Activated CD8-positive, alpha-beta memory T cell treated with anti-CD3 and anti-CD28 coated beads for 36 hours (primary cell): Measurements from ENCODE around the gene FAM193A. TPM values are rescaled to one million over a fixed set of nuclear protein-coding genes. Genes with fewer than 3 reads are reported as not detected.
"Not testable (repeated sequence)": the region's sequence is repeated elsewhere in the genome, so short reads cannot be mapped to it uniquely, and the experiment has no call there.

Experiments
- CTCF ChIA-PET: fragments of 350-600 bp; sonication (Branson Sonifier 250); formaldehyde crosslinking; loops from one replicate; lab custom pipeline; 2021; ENCODE audit warnings: antibody characterized with exemption; lab: Charles Lee
- POLR2A ChIA-PET: fragments of 350-600 bp; sonication (Branson Sonifier 250); formaldehyde crosslinking; loops from one replicate; lab custom pipeline; 2021; ENCODE audit warnings: antibody characterized with exemption; lab: Charles Lee
- total RNA-seq, 2 experiments: library from RNA; stranded (reverse); gene quantifications; one replicate each; pipeline ENCODE4 v1.2.3, GENCODE V29; 2021

FAM193A gene
- total RNA-seq, 2 experiments from 2014 or later: 21.1 to 21.4 TPM

DNA sequence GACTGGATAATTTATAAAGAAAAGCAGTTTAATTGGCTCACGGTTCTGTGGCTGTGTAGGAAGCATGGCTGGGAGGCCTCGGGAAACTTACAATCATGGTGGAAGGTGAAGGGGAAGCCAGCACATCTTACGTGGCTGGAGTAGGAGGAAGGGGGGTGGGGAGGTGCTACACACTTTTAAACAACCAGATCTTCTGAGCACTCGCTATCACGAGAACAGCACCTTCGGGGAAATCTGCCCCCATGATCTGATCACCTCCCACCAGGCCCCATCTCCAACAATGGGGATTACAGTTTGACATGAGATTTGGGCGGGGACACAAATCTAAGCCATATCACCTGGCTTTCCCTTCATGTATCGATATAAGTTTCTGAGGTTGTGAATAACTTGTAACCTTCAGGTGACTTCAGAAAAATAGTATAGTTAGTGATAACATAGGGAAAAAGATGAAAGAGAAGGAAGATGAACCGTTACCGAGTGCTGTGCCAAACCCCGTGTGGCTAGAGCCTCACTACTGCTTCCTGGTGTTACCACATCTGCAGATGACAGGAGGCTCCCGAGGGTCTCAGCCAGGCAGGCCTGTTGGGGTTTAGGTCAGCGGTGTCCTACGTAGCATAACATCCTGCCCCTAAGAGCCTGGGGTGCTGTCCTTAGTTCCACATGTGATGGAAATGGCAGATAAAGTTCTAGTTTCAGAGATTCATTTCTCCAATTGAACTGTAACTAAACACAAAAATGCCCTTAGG lies 116.1 kb downstream of the FAM193A start:
- POLR2A ChIA-PET: no interaction called here
- CTCF ChIA-PET: no interaction called here

DNA sequence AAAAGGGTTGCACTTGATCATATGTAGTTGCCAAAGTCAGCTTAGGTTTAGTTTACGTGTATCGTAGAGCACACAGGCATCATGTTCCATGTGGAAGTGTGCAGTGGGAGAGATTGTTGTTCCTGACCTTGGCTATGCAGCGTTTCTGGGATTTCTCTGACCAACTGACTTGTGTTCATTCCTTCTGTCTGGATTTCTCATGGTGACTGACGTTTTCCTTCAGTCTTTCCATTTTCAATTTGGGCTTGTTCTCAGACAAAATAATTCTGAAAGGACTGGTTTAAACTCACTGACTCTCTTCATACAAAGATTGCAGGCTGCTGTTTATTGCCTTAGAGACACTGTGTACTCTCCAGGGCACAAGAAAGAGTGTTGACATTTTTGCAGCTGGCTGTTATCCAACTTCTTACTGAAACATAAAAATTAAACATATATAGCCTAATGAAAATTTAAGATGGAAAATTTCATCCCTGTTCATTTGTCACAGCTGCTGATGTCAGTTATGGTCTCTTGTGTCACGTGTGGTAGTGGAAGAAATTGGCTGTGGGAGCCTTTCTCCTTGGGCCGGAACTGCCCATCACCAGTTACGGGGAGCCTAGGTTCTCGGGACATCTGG lies 124.3 kb downstream of the FAM193A start:
- CTCF ChIA-PET: no interaction called here

DNA sequence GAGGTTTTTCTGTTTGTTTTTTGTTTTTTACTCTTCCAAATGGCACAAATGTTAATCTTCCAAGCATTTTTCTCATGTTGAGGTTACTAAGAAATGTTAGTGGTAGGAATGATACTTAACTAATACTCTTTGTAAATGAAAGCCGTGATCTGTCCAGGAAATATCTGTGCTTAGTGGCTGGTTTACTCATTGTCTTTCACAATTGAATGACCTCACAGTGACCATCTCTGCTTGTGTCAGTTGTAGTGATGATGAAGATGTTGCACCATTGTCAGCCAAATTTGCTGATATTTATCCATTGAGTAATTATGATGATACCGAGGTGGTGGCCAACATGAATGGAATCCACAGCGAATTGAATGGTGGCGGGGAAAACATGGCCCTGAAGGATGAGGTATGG lies 126.2 kb downstream of the FAM193A start:
- CTCF ChIA-PET: no interaction called here
- POLR2A ChIA-PET: no interaction called here

More for the DNA sequence above, 124.3 kb downstream of the FAM193A start:
- POLR2A ChIA-PET: no interaction called here

DNA sequence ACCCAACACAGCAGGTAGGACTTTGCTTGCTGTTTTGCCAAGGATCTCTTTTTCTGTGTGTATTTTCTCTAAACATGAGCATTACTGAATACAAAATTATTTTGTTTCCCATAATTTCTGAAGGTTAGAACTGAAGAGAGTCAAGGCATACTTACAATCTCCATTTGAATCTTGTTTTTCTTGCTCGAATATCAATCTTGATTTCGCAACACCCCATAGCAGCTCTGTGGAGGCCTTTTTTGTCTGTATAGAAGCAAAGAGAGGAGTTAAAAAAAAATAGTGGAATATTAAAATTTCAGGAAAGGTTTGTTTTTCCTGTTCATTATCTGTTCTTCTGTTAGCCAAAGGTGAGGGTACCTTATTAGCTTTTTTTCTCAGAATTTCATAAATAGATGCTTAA lies 126.8 kb downstream of the FAM193A start:
- ChIA-PET CTCF (no interaction called here), POLR2A (no interaction called here)

DNA sequence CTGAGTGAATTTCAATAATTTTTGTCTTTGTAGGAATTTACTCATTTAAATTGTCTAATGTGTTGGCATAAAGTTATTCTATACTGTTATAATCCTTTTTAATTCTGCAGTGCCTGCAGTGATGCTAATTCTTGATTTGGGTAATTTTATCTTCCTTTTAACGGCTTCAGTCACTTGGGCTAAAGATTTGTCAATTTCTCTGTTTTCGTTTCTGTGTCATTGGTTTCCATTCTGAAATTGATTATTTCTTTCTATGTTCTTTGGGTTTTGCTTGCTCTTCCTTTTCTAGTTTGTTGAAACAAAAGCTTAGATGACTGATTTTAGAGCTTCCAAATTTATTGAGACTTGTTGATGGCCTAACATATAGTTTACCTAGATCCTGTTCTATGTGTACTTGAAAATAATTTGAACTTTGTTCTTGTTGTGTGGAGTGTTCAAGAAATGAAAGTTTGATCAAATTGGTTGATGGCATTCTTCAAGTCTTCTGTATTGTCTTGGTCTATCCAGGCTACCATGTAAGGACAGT lies 130.3 kb downstream of the FAM193A start:
- ChIA-PET CTCF (no interaction called here), POLR2A (no interaction called here)

DNA sequence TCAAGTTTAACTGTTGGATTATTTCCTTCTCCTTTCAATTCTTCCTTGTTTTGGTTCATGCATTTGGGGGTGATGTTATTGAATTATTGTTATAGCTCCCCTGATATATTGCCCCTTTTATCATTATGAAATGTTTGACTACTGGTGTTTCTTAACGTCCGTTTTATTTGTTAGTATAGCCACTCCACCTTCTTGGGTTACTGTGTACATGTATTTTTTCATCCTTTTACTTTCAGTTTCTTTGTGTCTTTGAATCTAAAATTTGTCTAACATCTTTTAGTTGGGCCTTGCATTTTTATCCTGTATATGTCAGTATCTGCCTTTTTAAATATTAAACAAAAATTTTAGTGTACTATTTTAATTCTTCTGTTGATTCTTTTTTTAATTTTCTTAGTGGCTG lies 131.0 kb downstream of the FAM193A start:
- POLR2A ChIA-PET: no interaction called here
- CTCF ChIA-PET: no interaction called here

DNA sequence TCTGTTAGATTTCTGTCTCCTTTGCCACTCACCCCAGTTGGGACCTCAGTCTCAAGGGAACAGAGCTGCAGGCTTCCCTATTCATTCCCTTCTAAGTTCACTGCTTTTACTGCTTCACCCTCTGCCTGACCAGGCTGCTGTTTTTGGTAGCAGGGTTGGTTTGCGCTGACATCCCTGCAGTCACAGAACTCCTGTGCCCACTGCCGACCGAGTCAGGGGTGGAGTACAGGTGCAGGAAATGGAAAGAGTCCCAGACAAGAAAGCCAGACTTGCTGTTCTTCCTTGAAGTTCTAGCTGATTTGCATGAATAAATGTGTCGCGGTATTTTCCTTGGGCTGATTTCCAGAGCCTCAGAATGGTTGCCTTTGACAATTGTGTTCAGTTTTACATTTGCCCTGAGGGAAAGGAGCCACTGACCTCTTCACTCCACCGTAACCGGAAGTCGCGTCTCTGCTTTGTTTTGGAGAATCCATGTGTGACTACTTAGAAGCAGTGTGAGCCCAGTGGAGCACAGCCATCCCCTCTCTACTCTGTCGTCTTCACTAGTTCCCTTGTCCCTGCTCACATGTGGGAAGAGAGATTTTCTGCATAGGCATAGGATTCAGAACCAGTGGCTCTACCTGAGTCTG lies 134.9 kb downstream of the FAM193A start:
- ChIA-PET CTCF (no interaction called here), POLR2A (no interaction called here)

DNA sequence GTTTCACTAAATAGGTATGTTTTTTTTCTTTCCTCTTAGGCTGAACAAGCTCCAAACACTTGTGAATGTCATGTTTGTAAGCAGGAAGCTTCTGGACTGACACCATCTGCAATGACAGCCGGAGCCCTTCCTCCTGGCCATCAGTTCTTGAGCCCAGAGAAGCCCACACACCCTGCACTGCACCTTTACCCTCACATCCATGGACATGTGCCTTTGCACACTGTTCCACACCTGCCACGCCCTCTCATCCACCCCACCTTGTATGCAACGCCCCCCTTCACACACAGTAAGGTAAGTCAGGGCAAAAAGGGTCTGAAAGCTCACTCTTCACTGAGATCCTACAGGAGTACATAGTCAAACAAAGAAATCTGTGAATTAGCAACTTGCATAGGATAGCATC lies 135.6 kb downstream of the FAM193A start:
- ChIA-PET POLR2A (no interaction called here), CTCF (no interaction called here)

DNA sequence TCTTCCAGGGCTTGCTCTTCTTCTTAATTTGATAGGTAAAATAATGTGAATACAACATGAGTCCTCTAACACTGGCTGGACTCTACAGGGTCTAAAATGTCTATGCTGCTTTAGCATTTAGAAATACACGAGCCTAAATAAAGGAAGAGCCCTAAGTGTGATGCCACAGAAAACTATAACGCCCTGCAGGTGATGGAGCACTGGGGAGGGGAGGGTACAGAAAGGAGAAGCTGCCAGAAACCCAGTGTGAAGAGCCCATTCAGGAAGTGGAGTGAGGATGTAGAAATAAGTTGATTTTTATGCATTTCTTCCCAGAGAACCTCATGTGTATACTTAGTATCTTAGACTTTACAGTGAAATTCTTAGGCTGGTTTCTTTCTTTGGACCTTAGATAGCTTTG lies 136.3 kb downstream of the FAM193A start:
- ChIA-PET POLR2A (no interaction called here), CTCF (no interaction called here)

DNA sequence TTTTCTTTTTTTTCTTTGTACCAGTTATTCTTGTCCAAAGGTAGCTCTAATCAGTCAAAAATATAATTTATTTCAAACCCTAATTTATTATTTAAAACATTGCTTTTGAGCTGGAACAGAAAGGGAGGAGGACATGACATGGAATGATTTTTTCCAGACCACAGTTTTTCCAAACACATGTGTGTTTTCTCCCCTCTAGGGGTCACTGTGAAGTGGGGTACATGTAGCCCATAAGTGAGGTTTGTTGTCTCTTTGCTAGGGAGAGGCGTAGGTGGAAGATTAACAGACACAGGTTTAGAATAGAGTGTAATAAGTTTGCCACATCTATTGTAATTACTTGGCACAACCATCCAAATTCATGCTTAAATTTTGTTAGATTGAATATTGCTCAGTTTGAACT lies 136.7 kb downstream of the FAM193A start:
- ChIA-PET POLR2A (no interaction called here), CTCF (no interaction called here)

DNA sequence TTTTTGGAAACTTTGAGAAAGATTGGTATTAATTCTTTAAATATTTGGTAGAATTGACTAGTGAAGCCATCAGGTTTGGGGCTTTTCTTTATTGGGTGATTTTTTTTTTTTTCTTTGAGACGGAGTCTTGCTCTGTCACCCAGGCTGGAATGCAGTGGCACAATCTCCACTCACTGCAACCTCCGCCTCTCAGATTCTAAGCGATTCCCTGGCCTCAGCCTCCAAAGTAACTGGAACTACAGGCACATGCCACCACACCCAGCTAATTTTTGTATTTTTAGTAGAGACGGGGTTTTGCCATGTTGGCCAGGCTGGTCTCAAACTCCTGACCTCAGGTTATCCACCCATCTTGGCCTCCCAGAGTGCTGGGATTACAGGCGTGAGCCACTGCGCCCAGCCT lies 143.3 kb downstream of the FAM193A start:
- CTCF ChIA-PET: interaction anchor here (0.7 kb wide), 1 partner anchor 30 kb away, joined by 3 read pairs; no protein-coding TSS in a partner anchor
- POLR2A ChIA-PET: not testable (repeated sequence)

DNA sequence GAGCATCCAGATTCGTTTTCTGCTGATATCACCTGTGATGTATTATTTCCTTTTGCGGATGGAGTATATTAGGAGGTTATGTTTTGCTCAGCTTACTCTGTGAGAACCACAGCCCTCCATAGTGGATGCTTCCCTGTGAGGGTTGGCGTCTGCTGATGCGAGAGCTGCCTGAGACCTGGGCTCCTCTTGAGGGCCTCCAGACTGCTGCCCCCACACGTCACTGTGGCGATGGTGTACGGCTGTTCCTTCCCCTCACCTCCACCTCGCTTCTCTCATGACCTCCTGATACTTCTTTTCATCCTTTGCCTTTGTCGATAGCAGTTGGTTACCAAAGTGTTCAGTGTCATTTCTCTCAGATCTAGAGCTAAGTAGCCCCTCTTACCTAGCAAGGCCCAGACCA lies 148.0 kb downstream of the FAM193A start:
- POLR2A ChIA-PET: no interaction called here
- CTCF ChIA-PET: no interaction called here

DNA sequence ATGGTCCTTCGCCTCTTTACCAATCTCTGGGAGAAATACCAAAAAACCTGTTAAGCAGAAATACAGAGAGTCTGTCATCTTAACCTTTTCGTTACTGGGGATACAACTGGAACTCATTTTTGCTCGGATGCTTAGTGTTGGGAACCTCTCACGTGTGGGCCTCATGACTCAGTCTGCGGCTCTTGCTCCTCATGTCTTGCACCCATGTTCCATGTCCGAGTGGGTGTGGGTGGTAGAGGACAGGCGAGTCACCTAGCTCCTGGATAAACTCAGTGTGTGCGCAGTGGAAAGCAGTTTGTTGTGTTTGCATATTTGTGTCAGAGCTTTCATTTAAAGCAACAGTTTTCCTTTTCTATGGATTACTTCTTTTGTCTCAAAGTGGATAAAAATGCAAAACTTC lies 149.1 kb downstream of the FAM193A start:
- ChIA-PET CTCF (interaction anchor here (0.6 kb wide), 1 partner anchor 13 kb away, joined by 4 read pairs; no protein-coding TSS in a partner anchor), POLR2A (no interaction called here)

DNA sequence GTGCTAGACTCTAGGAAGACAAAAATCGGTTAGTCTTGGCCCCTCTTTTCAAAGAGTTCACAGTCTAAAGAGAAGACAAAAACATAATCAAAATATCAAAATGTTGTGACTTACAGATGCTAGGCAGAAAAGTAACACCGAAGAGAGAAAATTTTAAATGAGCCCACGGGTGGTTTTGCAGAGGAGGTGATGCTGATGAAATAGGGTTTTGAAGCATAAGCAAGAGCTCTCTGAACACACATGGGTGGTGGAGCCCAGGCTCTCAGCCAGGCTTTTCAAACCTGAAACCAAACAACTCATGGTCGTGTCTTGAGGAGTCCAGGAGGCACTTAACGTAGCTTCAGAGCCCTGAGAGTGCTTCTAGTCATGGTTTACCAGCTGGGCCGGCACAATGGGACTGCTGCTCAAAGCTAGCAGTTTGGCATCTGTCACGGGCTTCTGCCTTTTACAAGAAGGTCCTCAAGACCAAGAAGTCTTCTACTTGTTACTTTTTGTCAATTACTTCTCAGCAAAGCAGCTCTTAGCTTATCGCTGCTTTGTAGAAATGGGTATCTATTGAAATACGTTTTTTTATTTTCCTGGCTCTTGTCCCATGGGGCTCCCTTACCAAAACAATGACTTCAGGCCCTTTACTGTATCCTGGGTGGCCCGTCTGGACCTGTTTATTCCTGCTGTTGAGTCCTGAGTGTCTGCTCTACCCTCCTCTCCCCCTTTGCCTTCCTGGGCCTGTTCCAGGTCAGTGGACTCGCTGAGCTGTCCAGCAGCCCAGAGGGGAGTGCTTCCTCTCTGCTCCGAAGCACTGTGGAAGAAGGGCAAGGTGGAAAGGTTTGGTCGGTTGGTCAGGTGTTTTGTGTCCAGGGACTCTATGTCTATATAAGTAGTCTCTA lies 150.2 kb downstream of the FAM193A start:
- ChIA-PET CTCF (interaction anchor here (0.6 kb wide), 1 partner anchor 20 kb away, joined by 3 read pairs; no protein-coding TSS in a partner anchor), POLR2A (no interaction called here)

DNA sequence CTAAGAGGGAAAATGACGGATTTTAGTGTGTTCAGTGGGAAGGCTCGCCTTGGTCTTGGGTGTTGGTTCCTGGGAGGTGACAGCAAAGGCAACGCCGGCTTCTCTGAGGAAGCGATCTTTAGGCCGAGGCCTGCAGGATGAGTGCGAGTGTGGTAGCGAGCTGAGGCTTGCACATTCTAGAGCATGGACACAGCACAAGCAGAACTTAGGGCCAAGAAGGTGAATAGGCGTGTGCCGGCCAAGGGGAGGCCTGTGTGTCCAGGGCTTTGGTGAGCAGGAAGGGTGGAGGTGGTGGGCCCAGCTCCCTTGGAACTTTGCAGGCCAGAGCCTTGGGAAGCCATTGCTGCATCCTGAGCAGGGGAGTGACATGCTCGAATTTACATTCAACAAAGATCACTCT lies 151.8 kb downstream of the FAM193A start:
- CTCF ChIA-PET: no interaction called here
- POLR2A ChIA-PET: no interaction called here

DNA sequence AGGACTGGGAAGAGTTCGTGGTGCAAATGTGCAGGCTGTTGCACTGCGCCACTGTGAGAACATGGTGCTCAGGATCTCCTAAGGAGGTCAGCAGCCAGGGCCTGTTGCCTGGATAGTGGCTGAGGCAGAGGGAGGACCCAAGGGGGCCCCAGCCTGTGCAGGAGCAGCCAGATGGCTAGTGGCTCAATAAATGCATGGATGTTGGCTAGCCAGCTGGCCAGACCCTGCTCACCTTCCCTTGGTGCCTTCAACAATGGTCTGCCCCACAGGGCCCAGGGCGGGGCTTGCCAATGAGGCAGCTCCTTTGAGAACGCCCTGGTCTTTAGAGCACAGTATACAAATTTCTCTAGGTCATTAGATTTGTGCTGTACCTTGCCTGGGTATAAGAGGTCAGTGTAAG lies 152.2 kb downstream of the FAM193A start:
- ChIA-PET CTCF (interaction anchor here (0.6 to 1.2 kb wide), 2 partner anchors 20 to 351 kb away, joined by 4 read pairs; no protein-coding TSS in a partner anchor), POLR2A (no interaction called here)

DNA sequence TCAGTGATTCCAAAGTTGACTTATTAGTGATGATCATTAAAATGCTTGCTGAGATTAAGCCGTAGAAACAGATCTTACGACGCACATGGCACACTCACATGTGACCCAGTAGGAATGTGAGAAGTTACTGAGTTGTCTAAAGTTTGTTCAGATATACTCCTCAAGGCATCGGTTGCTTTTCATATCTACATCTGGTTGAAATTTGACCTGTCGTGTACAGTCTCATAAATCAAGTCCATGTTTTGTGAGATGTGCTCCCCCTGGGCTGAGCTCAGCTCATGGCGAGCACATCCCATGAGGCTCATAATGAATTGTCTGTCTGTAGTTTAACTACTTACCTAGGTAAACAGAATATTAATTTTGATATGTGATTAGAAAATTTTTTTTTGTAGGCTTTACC lies 152.7 kb downstream of the FAM193A start:
- POLR2A ChIA-PET: no interaction called here
- CTCF ChIA-PET: interaction anchor here (0.6 to 1.2 kb wide), 3 partner anchors 20 to 350 kb away, joined by 4 to 7 read pairs (median 4); no protein-coding TSS in a partner anchor

DNA sequence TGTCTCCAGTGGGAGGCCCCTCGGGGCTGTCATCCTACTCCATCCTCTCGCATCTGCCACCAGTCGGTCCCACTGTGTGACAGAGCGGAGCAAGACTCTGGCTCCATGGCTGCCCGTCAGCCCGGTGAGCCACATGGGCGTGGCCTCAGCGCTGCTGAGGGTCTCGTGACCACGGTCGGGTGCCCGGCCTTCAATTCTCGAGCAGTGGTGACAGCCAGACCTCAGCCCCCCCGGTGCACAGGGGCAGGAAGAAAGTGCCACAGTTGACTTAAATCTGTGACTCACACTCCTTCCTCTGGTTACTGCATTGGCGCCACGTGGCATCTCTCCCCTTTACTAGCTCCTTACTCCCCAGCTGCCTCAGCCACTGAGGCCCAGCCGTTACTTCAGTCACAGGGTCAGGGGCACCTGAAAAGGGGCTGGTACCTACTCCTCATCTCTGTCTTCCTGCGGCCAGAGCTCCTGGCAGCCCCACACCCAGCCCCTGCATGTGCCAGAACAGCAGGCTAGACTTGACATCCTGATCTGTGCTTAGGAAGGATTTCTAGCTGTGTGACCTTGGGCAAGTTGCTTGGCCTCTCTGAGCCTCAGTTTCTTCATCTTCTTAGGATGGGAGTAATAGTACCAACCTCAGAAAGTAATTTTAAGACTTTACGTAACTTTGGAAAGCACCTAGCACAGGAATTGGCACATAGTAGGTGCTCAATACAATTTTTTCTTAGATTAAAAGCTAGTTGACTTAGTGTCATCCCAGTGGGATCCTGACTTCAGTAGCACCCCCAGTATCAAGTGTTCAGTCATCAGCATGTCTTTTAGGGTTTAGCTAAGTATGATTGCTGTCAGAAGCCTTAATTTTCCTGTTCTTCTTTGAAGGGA lies 153.6 kb downstream of the FAM193A start:
- ChIA-PET POLR2A (no interaction called here), CTCF (interaction anchor here (0.6 to 1.2 kb wide), 4 partner anchors 11 to 831 kb away, joined by 3 to 7 read pairs (median 4); no protein-coding TSS in a partner anchor)
